ENCODE data around the gene NR5A2.

The NR5A2 gene

GRCh38 chr1:200073286-200073637, 45.8 kb downstream of the NR5A2 start:
- Mint-ChIP-seq H3K9me3 (no peaks in the 10 kb centered on the region), H3K27me3 (peaks cover 45% of the 10 kb centered on the region), H3K4me1 (ENCODE audit: low read depth) (no peaks in the 10 kb centered on the region), H3K4me3 (no peak overlapping the region), H3K27ac (no peak overlapping the region), H3K36me3 (ENCODE audit: low read depth) (no peaks in the 10 kb centered on the region)
- DNase-seq = no peak

- no peak overlapping the region for H3K4me3 Mint-ChIP-seq
- DNase-seq = no peak
- H3K4me1 Mint-ChIP-seq (ENCODE audit: low read depth) = no peaks in the 10 kb centered on the region
- no peaks in the 10 kb centered on the region for H3K9me3 Mint-ChIP-seq
- no peaks in the 10 kb centered on the region for H3K36me3 Mint-ChIP-seq (ENCODE audit: low read depth)
- H3K27me3 Mint-ChIP-seq = peaks cover 33% of the 10 kb centered on the region
- H3K27ac Mint-ChIP-seq = no peak overlapping the region
Measured at GRCh38 chr1:200075522-200075921, 48.0 kb downstream of the NR5A2 start.

- Mint-ChIP-seq H3K9me3 (no peaks in the 10 kb centered on the region), H3K27me3 (peaks cover 34% of the 10 kb centered on the region), H3K27ac (no peak overlapping the region), H3K4me3 (no peak overlapping the region), H3K36me3 (ENCODE audit: low read depth) (no peaks in the 10 kb centered on the region), H3K4me1 (ENCODE audit: low read depth) (no peaks in the 10 kb centered on the region)
- DNase-seq = no peak
Measured at GRCh38 chr1:200075938-200076546, 48.5 kb downstream of the NR5A2 start.

- Mint-ChIP-seq H3K4me1 (ENCODE audit: low read depth) (no peaks in the 10 kb centered on the region), H3K27ac (no peak overlapping the region), H3K9me3 (no peaks in the 10 kb centered on the region), H3K4me3 (no peak overlapping the region), H3K36me3 (ENCODE audit: low read depth) (no peaks in the 10 kb centered on the region), H3K27me3 (peaks cover 31% of the 10 kb centered on the region)
- DNase-seq = no peak
Measured at GRCh38 chr1:200079232-200079940, 51.9 kb downstream of the NR5A2 start.

- H3K27me3 Mint-ChIP-seq = peaks cover 42% of the 10 kb centered on the region
- no peaks in the 10 kb centered on the region for H3K9me3 Mint-ChIP-seq
- no peaks in the 10 kb centered on the region for H3K36me3 Mint-ChIP-seq (ENCODE audit: low read depth)
- no peak for DNase-seq
- H3K27ac Mint-ChIP-seq = no peak overlapping the region
- H3K4me1 Mint-ChIP-seq (ENCODE audit: low read depth) = no peaks in the 10 kb centered on the region
- H3K4me3 Mint-ChIP-seq = no peak overlapping the region
Measured at GRCh38 chr1:200081151-200081968, 53.9 kb downstream of the NR5A2 start.

GRCh38 chr1:200081969-200082245, 54.4 kb downstream of the NR5A2 start:
- Mint-ChIP-seq H3K4me3 (no peak overlapping the region), H3K27ac (no peak overlapping the region), H3K4me1 (ENCODE audit: low read depth) (no peaks in the 10 kb centered on the region), H3K27me3 (peaks cover 46% of the 10 kb centered on the region), H3K36me3 (ENCODE audit: low read depth) (no peaks in the 10 kb centered on the region), H3K9me3 (no peaks in the 10 kb centered on the region)
- DNase-seq = no peak

GRCh38 chr1:200082329-200082728, 54.8 kb downstream of the NR5A2 start:
- Mint-ChIP-seq H3K4me3 (no peak overlapping the region), H3K36me3 (ENCODE audit: low read depth) (no peaks in the 10 kb centered on the region), H3K27me3 (peaks cover 50% of the 10 kb centered on the region), H3K27ac (no peak overlapping the region), H3K9me3 (no peaks in the 10 kb centered on the region), H3K4me1 (ENCODE audit: low read depth) (no peaks in the 10 kb centered on the region)
- no peak for DNase-seq

GRCh38 chr1:200090252-200091159, 63.0 kb downstream of the NR5A2 start:
- H3K9me3 Mint-ChIP-seq = no peaks in the 10 kb centered on the region
- DNase-seq = no peak
- H3K4me1 Mint-ChIP-seq (ENCODE audit: low read depth) = no peaks in the 10 kb centered on the region
- H3K4me3 Mint-ChIP-seq = no peak overlapping the region
- peaks cover 35% of the 10 kb centered on the region for H3K27me3 Mint-ChIP-seq
- no peaks in the 10 kb centered on the region for H3K36me3 Mint-ChIP-seq (ENCODE audit: low read depth)
- H3K27ac Mint-ChIP-seq = no peak overlapping the region

- no peak for DNase-seq
- no peaks in the 10 kb centered on the region for H3K9me3 Mint-ChIP-seq
- H3K36me3 Mint-ChIP-seq (ENCODE audit: low read depth) = no peaks in the 10 kb centered on the region
- no peak overlapping the region for H3K27ac Mint-ChIP-seq
- no peak overlapping the region for H3K4me3 Mint-ChIP-seq
- no peaks in the 10 kb centered on the region for H3K4me1 Mint-ChIP-seq (ENCODE audit: low read depth)
- H3K27me3 Mint-ChIP-seq = peaks cover 8% of the 10 kb centered on the region
Measured at GRCh38 chr1:200095057-200095577, 67.6 kb downstream of the NR5A2 start.

GRCh38 chr1:200096774-200097173, 69.3 kb downstream of the NR5A2 start:
- H3K27ac Mint-ChIP-seq = no peak overlapping the region

GRCh38 chr1:200099040-200099439, 71.5 kb downstream of the NR5A2 start:
- no peak for DNase-seq
- Mint-ChIP-seq H3K9me3 (no peaks in the 10 kb centered on the region), H3K27me3 (no peaks in the 10 kb centered on the region), H3K4me1 (ENCODE audit: low read depth) (no peaks in the 10 kb centered on the region), H3K4me3 (no peak overlapping the region), H3K36me3 (ENCODE audit: low read depth) (no peaks in the 10 kb centered on the region), H3K27ac (no peak overlapping the region)

More at GRCh38 chr1:200096774-200097173, 69.3 kb downstream of the NR5A2 start:
- no peak for DNase-seq
- Mint-ChIP-seq H3K4me3 (no peak overlapping the region), H3K36me3 (ENCODE audit: low read depth) (no peaks in the 10 kb centered on the region), H3K9me3 (no peaks in the 10 kb centered on the region), H3K27me3 (peaks cover 5% of the 10 kb centered on the region), H3K4me1 (ENCODE audit: low read depth) (no peaks in the 10 kb centered on the region)

- Mint-ChIP-seq H3K36me3 (ENCODE audit: low read depth) (no peaks in the 10 kb centered on the region), H3K27ac (no peak overlapping the region), H3K27me3 (no peaks in the 10 kb centered on the region), H3K4me1 (ENCODE audit: low read depth) (no peaks in the 10 kb centered on the region), H3K4me3 (no peak overlapping the region), H3K9me3 (no peaks in the 10 kb centered on the region)
- no peak for DNase-seq
Measured at GRCh38 chr1:200103966-200104583, 76.6 kb downstream of the NR5A2 start.

- DNase-seq = no peak
- Mint-ChIP-seq H3K9me3 (no peaks in the 10 kb centered on the region), H3K27me3 (no peaks in the 10 kb centered on the region), H3K4me3 (no peak overlapping the region), H3K36me3 (ENCODE audit: low read depth) (no peaks in the 10 kb centered on the region), H3K27ac (no peak overlapping the region), H3K4me1 (ENCODE audit: low read depth) (no peaks in the 10 kb centered on the region)
Measured at GRCh38 chr1:200107004-200107470, 79.5 kb downstream of the NR5A2 start.

GRCh38 chr1:200108659-200109058, 81.1 kb downstream of the NR5A2 start:
- Mint-ChIP-seq H3K36me3 (ENCODE audit: low read depth) (no peaks in the 10 kb centered on the region), H3K27ac (no peak overlapping the region), H3K27me3 (peaks cover 5% of the 10 kb centered on the region), H3K9me3 (no peaks in the 10 kb centered on the region), H3K4me1 (ENCODE audit: low read depth) (no peaks in the 10 kb centered on the region), H3K4me3 (no peak overlapping the region)
- DNase-seq = no peak
